ACC112 (cell line): ENCODE results near the gene PLK2.

Experiments used
- H2AFZ ChIP-seq: fragments of 200-600 bp; sonication (generic); one replicate; pipeline ENCODE4 v1.6.0; 2017; ENCODE audit warnings: antibody characterized with exemption, low read length; ENCODE audit not compliant: unreplicated experiment
- H3K27ac ChIP-seq: fragments of 200-600 bp; sonication (generic); 2 replicates; pipeline ENCODE4 v1.5.1; 2014; ENCODE audit warnings: low read depth, mild to moderate bottlenecking, antibody characterized with exemption, low read length, moderate library complexity
- H3K27me3 ChIP-seq: fragments of 200-600 bp; sonication (generic); 2 replicates; pipeline ENCODE4 v1.6.1; 2014; ENCODE audit warnings: mild to moderate bottlenecking, antibody characterized with exemption, low read length, moderate library complexity, mixed read lengths; ENCODE audit not compliant: insufficient read depth
- H3K36me3 ChIP-seq: fragments of 200-600 bp; sonication (generic); 2 replicates; pipeline ENCODE4 v1.6.1; 2016; ENCODE audit warnings: mild to moderate bottlenecking, antibody characterized with exemption, low read length, moderate library complexity, mixed read lengths; ENCODE audit not compliant: insufficient read depth
- H3K4me1 ChIP-seq: fragments of 200-600 bp; sonication (generic); one replicate; pipeline ENCODE4 v1.6.1; 2016; ENCODE audit warnings: low read length, mixed read lengths; ENCODE audit not compliant: insufficient read depth, unreplicated experiment, control insufficient read depth
- H3K4me3 ChIP-seq: fragments of 200-600 bp; sonication (generic); 2 replicates; pipeline ENCODE4 v1.5.1; 2014; ENCODE audit warnings: mild to moderate bottlenecking, low read depth, low read length
- H3K79me2 ChIP-seq: fragments of 200-600 bp; sonication (generic); one replicate; pipeline ENCODE4 v1.6.0; 2016; ENCODE audit warnings: low read length; ENCODE audit not compliant: control insufficient read depth, unreplicated experiment, insufficient read depth

Gene PLK2

GRCh38 chr5:58457050-58457449, 2.8 kb downstream of the PLK2 start:
- Histone ChIP-seq H3K36me3 (peaks cover 56% of the 10 kb centered on the region), H3K79me2 (peaks cover 32% of the 10 kb centered on the region), H3K4me3 (peak overlapping the region; percentile 90)

GRCh38 chr5:58456486-58456885, 3.4 kb downstream of the PLK2 start:
- peaks cover 62% of the 10 kb centered on the region for H3K36me3 ChIP-seq
- H3K79me2 ChIP-seq = peaks cover 32% of the 10 kb centered on the region
- peaks cover 10% of the 10 kb centered on the region for H3K4me1 ChIP-seq
- H3K27me3 ChIP-seq = no peaks in the 10 kb centered on the region
- no peak overlapping the region for H3K27ac ChIP-seq
- H3K4me3 ChIP-seq = peak overlapping the region; percentile 90
- H2AFZ ChIP-seq = no peak overlapping the region

More at GRCh38 chr5:58457050-58457449, 2.8 kb downstream of the PLK2 start:
- Histone ChIP-seq H2AFZ (no peak overlapping the region), H3K4me1 (peaks cover 13% of the 10 kb centered on the region), H3K27ac (no peak overlapping the region), H3K27me3 (no peaks in the 10 kb centered on the region)

GRCh38 chr5:58456026-58456425, 3.9 kb downstream of the PLK2 start:
- H3K36me3 ChIP-seq = peaks cover 64% of the 10 kb centered on the region
- H2AFZ ChIP-seq = no peak overlapping the region
- peaks cover 9% of the 10 kb centered on the region for H3K4me1 ChIP-seq
- H3K79me2 ChIP-seq = peaks cover 32% of the 10 kb centered on the region
- no peaks in the 10 kb centered on the region for H3K27me3 ChIP-seq
- H3K27ac ChIP-seq = no peak overlapping the region
- peak overlapping the region; percentile 90 for H3K4me3 ChIP-seq

GRCh38 chr5:58455480-58455879, 4.4 kb downstream of the PLK2 start:
- Histone ChIP-seq H3K36me3 (peaks cover 64% of the 10 kb centered on the region), H3K4me3 (peak overlapping the region; percentile 90), H3K27me3 (no peaks in the 10 kb centered on the region), H2AFZ (no peak overlapping the region), H3K27ac (no peak overlapping the region), H3K4me1 (peaks cover 6% of the 10 kb centered on the region), H3K79me2 (peaks cover 32% of the 10 kb centered on the region)

GRCh38 chr5:58455066-58455465, 4.8 kb downstream of the PLK2 start:
- peaks cover 6% of the 10 kb centered on the region for H3K4me1 ChIP-seq
- H3K79me2 ChIP-seq = peaks cover 32% of the 10 kb centered on the region
- no peak overlapping the region for H2AFZ ChIP-seq
- peaks cover 64% of the 10 kb centered on the region for H3K36me3 ChIP-seq
- no peak overlapping the region for H3K27ac ChIP-seq
- H3K27me3 ChIP-seq = no peaks in the 10 kb centered on the region
- peak overlapping the region; percentile 90 for H3K4me3 ChIP-seq

GRCh38 chr5:58454025-58454424, 5.9 kb downstream of the PLK2 start:
- Histone ChIP-seq H2AFZ (no peak overlapping the region), H3K79me2 (peaks cover 24% of the 10 kb centered on the region), H3K4me1 (peaks cover 6% of the 10 kb centered on the region), H3K4me3 (peak overlapping the region; percentile 90; the same call in 1 of the 2 replicates), H3K27ac (no peak overlapping the region), H3K27me3 (no peaks in the 10 kb centered on the region), H3K36me3 (peaks cover 64% of the 10 kb centered on the region)

GRCh38 chr5:58453306-58453705, 6.6 kb downstream of the PLK2 start:
- peaks cover 60% of the 10 kb centered on the region for H3K36me3 ChIP-seq
- no peaks in the 10 kb centered on the region for H3K27me3 ChIP-seq
- peaks cover 6% of the 10 kb centered on the region for H3K4me1 ChIP-seq
- H2AFZ ChIP-seq = no peak overlapping the region
- no peak overlapping the region for H3K4me3 ChIP-seq
- H3K27ac ChIP-seq = no peak overlapping the region
- peaks cover 17% of the 10 kb centered on the region for H3K79me2 ChIP-seq

- Histone ChIP-seq H3K4me3 (no peak overlapping the region), H3K4me1 (peaks cover 6% of the 10 kb centered on the region), H2AFZ (no peak overlapping the region), H3K79me2 (peaks cover 12% of the 10 kb centered on the region), H3K27me3 (no peaks in the 10 kb centered on the region), H3K36me3 (peaks cover 55% of the 10 kb centered on the region), H3K27ac (no peak overlapping the region)
These were observed 7.2 kb downstream of the PLK2 start for GRCh38 chr5:58452566-58453258.

GRCh38 chr5:58451732-58452565, 7.9 kb downstream of the PLK2 start:
- Histone ChIP-seq H2AFZ (no peak overlapping the region), H3K4me3 (no peak overlapping the region), H3K27me3 (no peaks in the 10 kb centered on the region), H3K27ac (no peak overlapping the region), H3K79me2 (peaks cover 4% of the 10 kb centered on the region), H3K36me3 (peaks cover 47% of the 10 kb centered on the region), H3K4me1 (peaks cover 2% of the 10 kb centered on the region)

- peaks cover 38% of the 10 kb centered on the region for H3K36me3 ChIP-seq
- H2AFZ ChIP-seq = no peak overlapping the region
- H3K27me3 ChIP-seq = no peaks in the 10 kb centered on the region
- H3K4me1 ChIP-seq = no peaks in the 10 kb centered on the region
- no peak overlapping the region for H3K4me3 ChIP-seq
- H3K27ac ChIP-seq = no peak overlapping the region
- peaks cover 3% of the 10 kb centered on the region for H3K79me2 ChIP-seq
These were observed 8.9 kb downstream of the PLK2 start for GRCh38 chr5:58450811-58451629.
